Transverse colon (tissue), 4 donors: ENCODE data around the gene PIGN.

Source experiments
- POLR2A ChIP-seq: fragments of 450-650 bp; IDR thresholded peaks from one replicate; pipeline ENCODE4 v1.6.1; 2016; ENCODE audit warnings: antibody characterized with exemption, mild to moderate bottlenecking, moderate library complexity
- POLR2AphosphoS5 ChIP-seq, 3 donors: sonication (generic); formaldehyde crosslinking; IDR thresholded peaks; one replicate each; pipeline ENCODE4 v1.6.1; 2016; ENCODE audit warnings: antibody characterized with exemption in 3 of 3
- TF ChIP-seq, protein P1 (sequence below), 5 experiments: fragments of 200-600 bp in 3 of 5; fragments of 450-650 bp in 2 of 5; sonication (generic) in 3 of 5; IDR thresholded peaks; 1 replicate in 2 of 5; 2 replicates in 3 of 5; pipeline ENCODE4 v1.5.1; 2016 to 2017; ENCODE audit warnings: antibody characterized with exemption in 5 of 5, inconsistent platforms in 3 of 5, mild to moderate bottlenecking in 2 of 5, moderate library complexity in 1 of 5

DNA sequence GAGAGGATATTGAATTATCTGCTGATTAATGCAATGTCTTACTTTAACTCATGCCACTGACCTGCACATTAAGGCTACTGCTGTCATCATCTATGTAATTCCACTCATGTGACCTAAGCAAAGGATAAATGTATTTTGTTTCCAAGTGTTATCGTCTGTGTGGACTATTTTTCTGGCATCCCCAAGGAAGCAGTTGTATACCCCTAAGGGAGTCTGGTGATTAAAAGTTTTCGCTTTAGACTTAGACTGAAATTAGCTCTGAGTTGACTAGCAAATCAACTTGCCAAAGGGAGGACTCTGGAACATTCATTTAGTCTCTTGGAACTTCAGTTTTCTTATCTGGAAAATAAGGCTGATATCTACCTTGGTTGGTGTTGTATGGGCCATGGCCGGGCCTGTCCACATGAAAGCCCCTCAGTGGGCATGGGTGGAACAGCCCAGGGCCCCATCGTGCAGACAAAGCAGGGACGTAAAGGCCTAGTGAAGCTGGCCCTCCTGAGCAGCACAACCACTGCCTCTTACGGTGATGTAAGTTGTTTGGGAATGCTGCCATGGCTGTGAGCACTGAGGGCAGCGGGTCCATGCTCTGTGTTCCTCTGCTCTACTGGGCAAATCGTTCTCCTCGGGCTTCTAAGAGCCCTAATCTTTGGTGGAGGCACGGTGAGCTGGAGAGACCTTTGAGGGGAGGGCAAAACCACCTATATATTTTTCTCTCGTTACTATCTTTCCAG, 149.7 kb downstream of the PIGN start:
- TF ChIP-seq, protein P1, sequence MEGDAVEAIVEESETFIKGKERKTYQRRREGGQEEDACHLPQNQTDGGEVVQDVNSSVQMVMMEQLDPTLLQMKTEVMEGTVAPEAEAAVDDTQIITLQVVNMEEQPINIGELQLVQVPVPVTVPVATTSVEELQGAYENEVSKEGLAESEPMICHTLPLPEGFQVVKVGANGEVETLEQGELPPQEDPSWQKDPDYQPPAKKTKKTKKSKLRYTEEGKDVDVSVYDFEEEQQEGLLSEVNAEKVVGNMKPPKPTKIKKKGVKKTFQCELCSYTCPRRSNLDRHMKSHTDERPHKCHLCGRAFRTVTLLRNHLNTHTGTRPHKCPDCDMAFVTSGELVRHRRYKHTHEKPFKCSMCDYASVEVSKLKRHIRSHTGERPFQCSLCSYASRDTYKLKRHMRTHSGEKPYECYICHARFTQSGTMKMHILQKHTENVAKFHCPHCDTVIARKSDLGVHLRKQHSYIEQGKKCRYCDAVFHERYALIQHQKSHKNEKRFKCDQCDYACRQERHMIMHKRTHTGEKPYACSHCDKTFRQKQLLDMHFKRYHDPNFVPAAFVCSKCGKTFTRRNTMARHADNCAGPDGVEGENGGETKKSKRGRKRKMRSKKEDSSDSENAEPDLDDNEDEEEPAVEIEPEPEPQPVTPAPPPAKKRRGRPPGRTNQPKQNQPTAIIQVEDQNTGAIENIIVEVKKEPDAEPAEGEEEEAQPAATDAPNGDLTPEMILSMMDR (IDR thresholded peaks at IDR 0.05) = no peak
- TF ChIP-seq POLR2AphosphoS5 (IDR thresholded peaks at IDR 0.05) (no peak), POLR2A (no peak)
